ENCODE measurements around the gene RYR2. TPM values are rescaled to one million over a fixed set of nuclear protein-coding genes. Genes with fewer than 3 reads are reported as not detected.

The RYR2 gene
- total RNA-seq, 1 donor from 2014 or later, result 47.0 TPM

GRCh38 chr1:237205400-237206064 is 163.5 kb downstream of the RYR2 start:
- H3K4me3 Mint-ChIP-seq (ENCODE audit: unreplicated experiment), result no peak overlapping the region
- no peaks in the 10 kb centered on the region for H3K9me3 Mint-ChIP-seq (ENCODE audit: unreplicated experiment)
- no peaks in the 10 kb centered on the region for H3K27me3 Mint-ChIP-seq (ENCODE audit: unreplicated experiment)
- peaks cover 4% of the 10 kb centered on the region for H3K36me3 Mint-ChIP-seq (ENCODE audit: unreplicated experiment)
- DNase-seq, result no peak
- peaks cover 7% of the 10 kb centered on the region for H3K4me1 Mint-ChIP-seq (ENCODE audit: low read depth, unreplicated experiment)
- peak overlapping the region; percentile 22 for H3K27ac Mint-ChIP-seq (ENCODE audit: unreplicated experiment)
- TF ChIP-seq, protein P1, sequence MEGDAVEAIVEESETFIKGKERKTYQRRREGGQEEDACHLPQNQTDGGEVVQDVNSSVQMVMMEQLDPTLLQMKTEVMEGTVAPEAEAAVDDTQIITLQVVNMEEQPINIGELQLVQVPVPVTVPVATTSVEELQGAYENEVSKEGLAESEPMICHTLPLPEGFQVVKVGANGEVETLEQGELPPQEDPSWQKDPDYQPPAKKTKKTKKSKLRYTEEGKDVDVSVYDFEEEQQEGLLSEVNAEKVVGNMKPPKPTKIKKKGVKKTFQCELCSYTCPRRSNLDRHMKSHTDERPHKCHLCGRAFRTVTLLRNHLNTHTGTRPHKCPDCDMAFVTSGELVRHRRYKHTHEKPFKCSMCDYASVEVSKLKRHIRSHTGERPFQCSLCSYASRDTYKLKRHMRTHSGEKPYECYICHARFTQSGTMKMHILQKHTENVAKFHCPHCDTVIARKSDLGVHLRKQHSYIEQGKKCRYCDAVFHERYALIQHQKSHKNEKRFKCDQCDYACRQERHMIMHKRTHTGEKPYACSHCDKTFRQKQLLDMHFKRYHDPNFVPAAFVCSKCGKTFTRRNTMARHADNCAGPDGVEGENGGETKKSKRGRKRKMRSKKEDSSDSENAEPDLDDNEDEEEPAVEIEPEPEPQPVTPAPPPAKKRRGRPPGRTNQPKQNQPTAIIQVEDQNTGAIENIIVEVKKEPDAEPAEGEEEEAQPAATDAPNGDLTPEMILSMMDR (IDR thresholded peaks at IDR 0.05; ENCODE audit: partially characterized antibody, unreplicated experiment), result no peak

GRCh38 chr1:237206065-237206414 is 164.1 kb downstream of the RYR2 start:
- peaks cover 4% of the 10 kb centered on the region for H3K36me3 Mint-ChIP-seq (ENCODE audit: unreplicated experiment)
- peaks cover 11% of the 10 kb centered on the region for H3K4me1 Mint-ChIP-seq (ENCODE audit: low read depth, unreplicated experiment)
- H3K9me3 Mint-ChIP-seq (ENCODE audit: unreplicated experiment), result no peaks in the 10 kb centered on the region
- TF ChIP-seq, protein P1 (IDR thresholded peaks at IDR 0.05; ENCODE audit: partially characterized antibody, unreplicated experiment), result no peak
- no peaks in the 10 kb centered on the region for H3K27me3 Mint-ChIP-seq (ENCODE audit: unreplicated experiment)
- DNase-seq, result no peak
- H3K27ac Mint-ChIP-seq (ENCODE audit: unreplicated experiment), result no peak overlapping the region
- H3K4me3 Mint-ChIP-seq (ENCODE audit: unreplicated experiment), result no peak overlapping the region

DNA sequence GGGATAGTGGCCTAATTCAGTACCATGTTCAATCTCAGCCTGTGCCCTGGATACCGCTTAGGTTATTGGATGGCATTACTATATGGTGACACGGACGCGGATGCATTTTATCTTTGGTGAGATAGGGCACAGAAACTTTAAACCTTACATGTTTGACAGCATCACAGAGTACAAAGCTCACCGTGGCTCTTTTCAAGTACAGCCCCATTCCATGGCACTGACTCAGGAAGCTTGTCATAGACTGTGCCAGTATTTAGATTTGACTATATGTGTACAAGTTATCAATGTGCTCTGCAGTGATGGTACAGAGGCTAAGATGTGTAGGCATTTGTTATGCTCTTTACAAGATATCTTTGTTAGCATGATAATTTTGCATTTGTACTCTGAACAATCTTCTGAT is 169.0 kb downstream of the RYR2 start:
- Mint-ChIP-seq H3K4me3 (ENCODE audit: unreplicated experiment) (no peak overlapping the region), H3K9me3 (ENCODE audit: unreplicated experiment) (no peaks in the 10 kb centered on the region), H3K36me3 (ENCODE audit: unreplicated experiment) (no peaks in the 10 kb centered on the region), H3K27ac (ENCODE audit: unreplicated experiment) (no peak overlapping the region), H3K27me3 (ENCODE audit: unreplicated experiment) (no peaks in the 10 kb centered on the region), H3K4me1 (ENCODE audit: low read depth, unreplicated experiment) (peaks cover 7% of the 10 kb centered on the region)
- TF ChIP-seq, protein P1 (IDR thresholded peaks at IDR 0.05; ENCODE audit: partially characterized antibody, unreplicated experiment), result no peak
- DNase-seq, result no peak

GRCh38 chr1:237211540-237211939 is 169.6 kb downstream of the RYR2 start:
- Mint-ChIP-seq H3K9me3 (ENCODE audit: unreplicated experiment) (no peaks in the 10 kb centered on the region), H3K27me3 (ENCODE audit: unreplicated experiment) (no peaks in the 10 kb centered on the region), H3K36me3 (ENCODE audit: unreplicated experiment) (no peaks in the 10 kb centered on the region), H3K4me1 (ENCODE audit: low read depth, unreplicated experiment) (peaks cover 7% of the 10 kb centered on the region), H3K4me3 (ENCODE audit: unreplicated experiment) (no peak overlapping the region), H3K27ac (ENCODE audit: unreplicated experiment) (no peak overlapping the region)
- DNase-seq, result no peak
- TF ChIP-seq, protein P1 (IDR thresholded peaks at IDR 0.05; ENCODE audit: partially characterized antibody, unreplicated experiment), result no peak

DNA sequence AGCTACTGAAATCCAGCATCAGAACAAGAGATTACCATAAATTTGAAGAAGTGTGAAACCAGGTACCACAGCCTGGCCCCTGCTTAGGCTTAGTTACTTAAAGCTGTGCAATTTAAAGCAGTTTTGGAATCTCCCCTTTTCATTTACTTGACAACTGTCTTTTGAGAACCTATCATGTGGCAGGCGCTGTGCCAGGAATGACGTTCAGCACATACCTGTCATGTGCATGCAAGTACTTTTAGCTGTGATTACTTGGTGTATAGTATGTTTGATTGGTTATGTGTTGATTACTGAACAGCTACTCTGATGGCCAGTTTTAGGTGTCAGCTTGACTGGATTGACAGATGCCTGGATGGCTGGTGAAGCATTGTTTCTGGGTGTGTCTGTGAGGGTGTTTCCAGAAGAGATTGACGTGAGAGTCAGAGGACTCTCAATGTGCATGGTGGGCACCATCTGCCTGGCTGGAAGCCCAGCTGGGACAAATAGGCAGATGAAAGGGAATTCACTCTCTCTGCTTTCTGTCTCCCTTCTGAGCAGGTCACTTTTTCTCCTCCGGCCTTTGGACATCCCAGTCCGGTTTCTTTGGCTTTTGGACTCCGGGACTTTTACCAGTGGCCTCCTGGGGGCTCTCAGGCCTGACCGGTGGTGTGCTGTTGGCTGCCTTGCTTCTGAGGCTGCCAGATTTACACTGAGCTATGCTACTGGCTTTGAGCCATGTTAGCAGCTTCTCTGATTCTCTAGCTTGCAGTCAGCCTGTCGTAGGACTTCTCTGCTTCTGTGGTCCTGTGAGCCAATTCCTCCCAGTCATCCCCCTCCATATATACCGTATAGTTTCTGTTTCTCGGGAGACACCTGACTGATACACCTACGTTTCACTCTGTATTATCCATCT is 178.0 kb downstream of the RYR2 start:
- TF ChIP-seq, protein P1 (IDR thresholded peaks at IDR 0.05; ENCODE audit: partially characterized antibody, unreplicated experiment), result no peak
- Mint-ChIP-seq H3K27ac (ENCODE audit: unreplicated experiment) (peak overlapping the region; percentile 96), H3K4me1 (ENCODE audit: low read depth, unreplicated experiment) (peaks cover 17% of the 10 kb centered on the region), H3K9me3 (ENCODE audit: unreplicated experiment) (peaks cover 4% of the 10 kb centered on the region), H3K27me3 (ENCODE audit: unreplicated experiment) (no peaks in the 10 kb centered on the region), H3K36me3 (ENCODE audit: unreplicated experiment) (peaks cover 4% of the 10 kb centered on the region), H3K4me3 (ENCODE audit: unreplicated experiment) (peak overlapping the region; percentile 65)
- peak; percentile 65 for DNase-seq
